Measurements from ENCODE around the gene LPAR4. TPM values are rescaled to one million over a fixed set of nuclear protein-coding genes. Genes with fewer than 3 reads are reported as not detected.
"Not testable (repeated sequence)": the region's sequence is repeated elsewhere in the genome, so short reads cannot be mapped to it uniquely, and the experiment has no call there.

LPAR4 gene
- total RNA-seq, 2 experiments from 2014 or later, result not detected

GRCh38 chrX:78800114-78800513 is 52.6 kb downstream of the LPAR4 start:
- Mint-ChIP-seq H3K27me3 (no peaks in the 10 kb centered on the region), H3K4me1 (peaks cover 7% of the 10 kb centered on the region), H3K27ac (no peak overlapping the region), H3K36me3 (peaks cover 3% of the 10 kb centered on the region), H3K4me3 (no peak overlapping the region), H3K9me3 (peaks cover 4% of the 10 kb centered on the region)
- no peak for DNase-seq

DNA sequence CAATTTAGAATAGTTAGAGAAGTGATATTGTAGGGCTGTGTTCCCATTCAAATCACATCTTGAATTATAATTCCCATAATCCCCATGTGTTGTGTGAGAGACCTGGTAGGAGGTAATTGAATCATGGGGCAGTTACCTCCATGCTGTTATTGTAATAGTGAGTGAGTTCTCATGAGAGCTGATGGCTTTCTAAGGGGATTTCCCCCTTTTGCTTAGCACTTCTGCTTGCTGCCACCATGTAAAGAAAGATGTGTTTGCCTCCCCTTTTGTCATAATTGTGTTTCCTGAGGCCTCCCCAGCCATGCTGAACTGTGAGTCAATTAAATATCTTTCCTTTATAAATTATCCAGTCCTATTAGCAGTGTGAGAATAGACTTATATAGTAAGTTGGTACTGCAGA is 53.2 kb downstream of the LPAR4 start:
- Mint-ChIP-seq H3K27ac (no peak overlapping the region), H3K4me1 (peaks cover 7% of the 10 kb centered on the region), H3K27me3 (no peaks in the 10 kb centered on the region), H3K4me3 (no peak overlapping the region), H3K36me3 (peaks cover 3% of the 10 kb centered on the region), H3K9me3 (peaks cover 4% of the 10 kb centered on the region)
- no peak for DNase-seq

- Mint-ChIP-seq H3K36me3 (peaks cover 3% of the 10 kb centered on the region), H3K9me3 (peaks cover 4% of the 10 kb centered on the region), H3K4me3 (no peak overlapping the region), H3K4me1 (peaks cover 7% of the 10 kb centered on the region), H3K27me3 (no peaks in the 10 kb centered on the region), H3K27ac (no peak overlapping the region)
- DNase-seq, result no peak
Observed at GRCh38 chrX:78801522-78801921, 54.0 kb downstream of the LPAR4 start.

DNA sequence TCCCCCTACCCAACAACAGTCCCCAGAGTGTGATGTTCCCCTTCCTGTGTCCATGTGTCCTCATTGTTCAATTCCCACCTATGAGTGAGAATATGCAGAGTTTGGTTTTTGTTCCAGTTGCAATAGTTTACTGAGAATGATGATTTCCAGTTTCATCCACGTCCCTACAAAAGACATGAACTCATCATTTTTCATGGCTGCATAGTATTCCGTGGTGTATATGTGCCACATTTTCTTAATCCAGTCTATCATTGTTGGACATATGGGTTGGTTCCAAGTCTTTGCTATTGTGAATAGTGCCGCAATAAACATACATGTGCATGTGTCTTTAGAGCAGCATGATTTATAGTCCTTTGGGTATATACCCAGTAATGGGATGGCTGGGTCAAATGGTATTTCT is 55.0 kb downstream of the LPAR4 start:
- H3K9me3 Mint-ChIP-seq, H3K27me3 Mint-ChIP-seq, H3K4me3 Mint-ChIP-seq, DNase-seq, H3K27ac Mint-ChIP-seq, H3K4me1 Mint-ChIP-seq, H3K36me3 Mint-ChIP-seq: not testable (repeated sequence)

Other genes starting within 250 kb of the LPAR4 start
- not detected for gene RTL3, start 88.4 kb upstream of the LPAR4 start, total RNA-seq
- 10 to 100 TPM; 54.5 to 55.4 TPM for gene P2RY10, start 197.7 kb downstream of the LPAR4 start, total RNA-seq

Data from activated naive CD8-positive, alpha-beta T cell treated with anti-CD3 and anti-CD28 coated beads for 36 hours (primary cell).